ENCODE results near the gene PRDM7.

DNA sequence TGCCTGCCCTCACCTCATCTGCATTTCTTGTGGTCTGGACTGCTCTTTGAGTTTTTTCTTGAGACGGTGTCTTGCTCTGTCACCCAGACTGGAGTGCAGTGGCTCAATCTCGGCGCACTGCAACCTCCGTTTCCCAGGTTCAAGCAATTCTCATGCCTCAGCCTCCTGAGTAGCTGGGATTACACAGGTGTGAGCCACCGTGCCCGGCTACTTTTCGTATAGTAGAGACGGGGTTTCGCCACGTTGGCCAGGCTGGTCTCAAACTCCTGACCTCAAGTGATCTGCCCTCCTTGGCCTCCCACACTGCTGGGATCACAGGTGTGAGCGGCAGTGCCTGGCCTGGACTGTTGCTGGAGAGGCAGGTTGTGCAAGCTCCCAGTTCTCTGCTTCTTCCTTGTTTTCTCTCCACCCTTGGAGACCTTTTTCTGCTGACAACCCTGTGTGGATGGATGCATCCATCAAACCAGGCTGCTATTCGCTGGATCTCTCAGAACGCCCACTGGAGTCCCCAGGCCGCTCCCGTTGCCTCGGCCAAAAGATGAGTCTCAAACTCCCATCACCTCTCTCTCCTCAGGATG lies 35.1 kb downstream of the PRDM7 start:
- TF ChIP-seq SIN3A (IDR thresholded peaks at IDR 0.05; ENCODE audit: borderline replicate concordance, insufficient read depth, low read length) (no peak), POLR2AphosphoS5 (IDR thresholded peaks at IDR 0.05; ENCODE audit: low read depth, low read length) (no peak), TAF1 (IDR thresholded peaks at IDR 0.05; ENCODE audit: borderline replicate concordance, insufficient read depth, low read length) (no peak)
- TF ChIP-seq, protein P1, sequence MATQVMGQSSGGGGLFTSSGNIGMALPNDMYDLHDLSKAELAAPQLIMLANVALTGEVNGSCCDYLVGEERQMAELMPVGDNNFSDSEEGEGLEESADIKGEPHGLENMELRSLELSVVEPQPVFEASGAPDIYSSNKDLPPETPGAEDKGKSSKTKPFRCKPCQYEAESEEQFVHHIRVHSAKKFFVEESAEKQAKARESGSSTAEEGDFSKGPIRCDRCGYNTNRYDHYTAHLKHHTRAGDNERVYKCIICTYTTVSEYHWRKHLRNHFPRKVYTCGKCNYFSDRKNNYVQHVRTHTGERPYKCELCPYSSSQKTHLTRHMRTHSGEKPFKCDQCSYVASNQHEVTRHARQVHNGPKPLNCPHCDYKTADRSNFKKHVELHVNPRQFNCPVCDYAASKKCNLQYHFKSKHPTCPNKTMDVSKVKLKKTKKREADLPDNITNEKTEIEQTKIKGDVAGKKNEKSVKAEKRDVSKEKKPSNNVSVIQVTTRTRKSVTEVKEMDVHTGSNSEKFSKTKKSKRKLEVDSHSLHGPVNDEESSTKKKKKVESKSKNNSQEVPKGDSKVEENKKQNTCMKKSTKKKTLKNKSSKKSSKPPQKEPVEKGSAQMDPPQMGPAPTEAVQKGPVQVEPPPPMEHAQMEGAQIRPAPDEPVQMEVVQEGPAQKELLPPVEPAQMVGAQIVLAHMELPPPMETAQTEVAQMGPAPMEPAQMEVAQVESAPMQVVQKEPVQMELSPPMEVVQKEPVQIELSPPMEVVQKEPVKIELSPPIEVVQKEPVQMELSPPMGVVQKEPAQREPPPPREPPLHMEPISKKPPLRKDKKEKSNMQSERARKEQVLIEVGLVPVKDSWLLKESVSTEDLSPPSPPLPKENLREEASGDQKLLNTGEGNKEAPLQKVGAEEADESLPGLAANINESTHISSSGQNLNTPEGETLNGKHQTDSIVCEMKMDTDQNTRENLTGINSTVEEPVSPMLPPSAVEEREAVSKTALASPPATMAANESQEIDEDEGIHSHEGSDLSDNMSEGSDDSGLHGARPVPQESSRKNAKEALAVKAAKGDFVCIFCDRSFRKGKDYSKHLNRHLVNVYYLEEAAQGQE (IDR thresholded peaks at IDR 0.05; ENCODE audit: insufficient read depth in 1 of 2, low read depth in 2 of 2, low read length in 2 of 2): no peak
